Measurements from ENCODE around the gene DAPK2.
"Not testable (repeated sequence)": the region's sequence is repeated elsewhere in the genome, so short reads cannot be mapped to it uniquely, and the experiment has no call there.

DNA sequence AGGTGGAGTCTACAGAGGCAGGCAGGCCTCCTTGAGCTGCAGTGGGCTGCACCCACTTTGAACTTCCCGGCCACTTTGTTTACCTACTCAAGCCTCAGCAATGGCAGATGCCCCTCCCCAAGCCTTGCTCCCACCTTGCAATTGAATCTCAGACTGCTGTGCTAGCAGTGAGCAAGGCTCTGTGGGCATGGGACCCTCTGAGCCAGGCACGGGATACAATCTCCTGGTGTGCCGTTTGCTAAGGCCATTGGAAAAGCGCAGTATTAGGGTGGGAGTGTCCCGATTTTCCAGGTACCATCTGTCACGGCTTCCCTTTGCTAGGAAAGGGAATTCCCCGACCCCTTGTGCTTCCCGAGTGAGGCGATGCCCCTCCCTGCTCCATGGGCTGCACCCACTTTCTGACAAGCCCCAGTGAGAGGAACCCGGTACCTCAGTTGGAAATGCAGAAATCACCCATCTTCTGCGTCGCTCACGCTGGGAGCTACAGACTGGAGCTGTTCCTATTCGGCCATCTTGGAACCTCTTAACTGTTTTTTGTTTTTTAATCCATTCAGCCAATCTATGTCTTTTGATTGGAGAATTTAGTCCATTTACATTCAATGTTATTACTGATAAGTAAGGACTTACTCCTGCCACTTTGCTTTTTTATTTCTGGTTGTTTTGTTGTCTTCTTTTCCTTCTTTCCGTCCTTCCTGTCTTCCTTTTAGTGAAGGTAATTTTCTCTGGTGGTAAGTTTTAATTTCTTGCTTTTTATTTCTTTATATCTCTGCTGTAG lies 83.2 kb downstream of the DAPK2 start:
- TF ChIP-seq ERF (CRISPR knock-in tag; IDR thresholded peaks at IDR 0.05), result not testable (repeated sequence)
- TF ChIP-seq, protein P1, sequence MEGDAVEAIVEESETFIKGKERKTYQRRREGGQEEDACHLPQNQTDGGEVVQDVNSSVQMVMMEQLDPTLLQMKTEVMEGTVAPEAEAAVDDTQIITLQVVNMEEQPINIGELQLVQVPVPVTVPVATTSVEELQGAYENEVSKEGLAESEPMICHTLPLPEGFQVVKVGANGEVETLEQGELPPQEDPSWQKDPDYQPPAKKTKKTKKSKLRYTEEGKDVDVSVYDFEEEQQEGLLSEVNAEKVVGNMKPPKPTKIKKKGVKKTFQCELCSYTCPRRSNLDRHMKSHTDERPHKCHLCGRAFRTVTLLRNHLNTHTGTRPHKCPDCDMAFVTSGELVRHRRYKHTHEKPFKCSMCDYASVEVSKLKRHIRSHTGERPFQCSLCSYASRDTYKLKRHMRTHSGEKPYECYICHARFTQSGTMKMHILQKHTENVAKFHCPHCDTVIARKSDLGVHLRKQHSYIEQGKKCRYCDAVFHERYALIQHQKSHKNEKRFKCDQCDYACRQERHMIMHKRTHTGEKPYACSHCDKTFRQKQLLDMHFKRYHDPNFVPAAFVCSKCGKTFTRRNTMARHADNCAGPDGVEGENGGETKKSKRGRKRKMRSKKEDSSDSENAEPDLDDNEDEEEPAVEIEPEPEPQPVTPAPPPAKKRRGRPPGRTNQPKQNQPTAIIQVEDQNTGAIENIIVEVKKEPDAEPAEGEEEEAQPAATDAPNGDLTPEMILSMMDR (CRISPR knock-in tag; IDR thresholded peaks at IDR 0.05), result not testable (repeated sequence)

Measured in HepG2 (cell line).